Transverse colon (tissue), 3 donors: ENCODE measurements around the gene SIK3.

Experiments used
- POLR2A ChIP-seq: fragments of 450-650 bp; IDR thresholded peaks from one replicate; pipeline ENCODE4 v1.6.1; 2016; ENCODE audit warnings: antibody characterized with exemption, mild to moderate bottlenecking, moderate library complexity
- TF ChIP-seq, protein P1 (sequence below), 5 experiments: fragments of 200-600 bp in 3 of 5; fragments of 450-650 bp in 2 of 5; sonication (generic) in 3 of 5; IDR thresholded peaks; 1 replicate in 2 of 5; 2 replicates in 3 of 5; pipeline ENCODE4 v1.5.1; 2016 to 2017; ENCODE audit warnings: antibody characterized with exemption in 5 of 5, inconsistent platforms in 3 of 5, mild to moderate bottlenecking in 2 of 5, moderate library complexity in 1 of 5

DNA sequence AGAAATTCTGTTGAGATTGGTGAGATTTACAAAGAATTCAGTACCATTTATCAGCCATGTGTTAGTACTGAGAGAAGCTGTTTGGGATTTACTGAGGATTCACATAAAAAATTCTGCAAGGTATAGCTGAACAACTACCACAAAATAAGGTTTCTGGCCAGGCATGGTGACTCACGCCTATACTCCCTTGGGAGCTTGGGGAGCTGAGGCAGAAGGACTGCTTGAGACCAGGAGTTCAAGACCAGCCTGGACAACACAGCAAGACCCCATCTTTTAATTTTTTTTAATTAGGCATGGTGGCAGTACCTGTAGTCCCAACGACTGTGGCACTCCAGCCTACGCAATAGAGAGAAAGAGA lies 86.7 kb downstream of the SIK3 start:
- TF ChIP-seq POLR2A, result no peak
- TF ChIP-seq, protein P1, sequence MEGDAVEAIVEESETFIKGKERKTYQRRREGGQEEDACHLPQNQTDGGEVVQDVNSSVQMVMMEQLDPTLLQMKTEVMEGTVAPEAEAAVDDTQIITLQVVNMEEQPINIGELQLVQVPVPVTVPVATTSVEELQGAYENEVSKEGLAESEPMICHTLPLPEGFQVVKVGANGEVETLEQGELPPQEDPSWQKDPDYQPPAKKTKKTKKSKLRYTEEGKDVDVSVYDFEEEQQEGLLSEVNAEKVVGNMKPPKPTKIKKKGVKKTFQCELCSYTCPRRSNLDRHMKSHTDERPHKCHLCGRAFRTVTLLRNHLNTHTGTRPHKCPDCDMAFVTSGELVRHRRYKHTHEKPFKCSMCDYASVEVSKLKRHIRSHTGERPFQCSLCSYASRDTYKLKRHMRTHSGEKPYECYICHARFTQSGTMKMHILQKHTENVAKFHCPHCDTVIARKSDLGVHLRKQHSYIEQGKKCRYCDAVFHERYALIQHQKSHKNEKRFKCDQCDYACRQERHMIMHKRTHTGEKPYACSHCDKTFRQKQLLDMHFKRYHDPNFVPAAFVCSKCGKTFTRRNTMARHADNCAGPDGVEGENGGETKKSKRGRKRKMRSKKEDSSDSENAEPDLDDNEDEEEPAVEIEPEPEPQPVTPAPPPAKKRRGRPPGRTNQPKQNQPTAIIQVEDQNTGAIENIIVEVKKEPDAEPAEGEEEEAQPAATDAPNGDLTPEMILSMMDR (IDR thresholded peaks at IDR 0.05), result no peak
